Glomerular visceral epithelial cell (primary cell): Measurements from ENCODE around the gene ACTL6B.
"Not testable (repeated sequence)": the region's sequence is repeated elsewhere in the genome, so short reads cannot be mapped to it uniquely, and the experiment has no call there.

Source experiments
- DNase-seq: peaks from one replicate; pipeline ENCODE4 v3.0.0-alpha.2; 2016; ENCODE audit errors: extremely low spot score

Gene ACTL6B

GRCh38 chr7:100655908-100656674 lies at the start of gene ACTL6B:
ACTL6B (minus strand) TSS chr7:100656448; CDS start chr7:100656354, 94 bp downstream.
- DNase-seq = no peak

- DNase-seq = peak; percentile 70
Measured at GRCh38 chr7:100705320-100705752, 49.1 kb upstream of the ACTL6B start.

GRCh38 chr7:100701089-100701488 lies 44.8 kb upstream of the ACTL6B start:
- not testable (repeated sequence) for DNase-seq

GRCh38 chr7:100699018-100699417 lies 42.8 kb upstream of the ACTL6B start:
- no peak for DNase-seq

GRCh38 chr7:100696123-100696521 lies 39.9 kb upstream of the ACTL6B start:
- DNase-seq = no peak

GRCh38 chr7:100694098-100694745 lies 38.0 kb upstream of the ACTL6B start, which contains the start of gene GIGYF1:
GIGYF1 (minus strand) TSS chr7:100694250; CDS start chr7:100688238, 6,012 bp downstream.
- peak; percentile 66 for DNase-seq

GRCh38 chr7:100693312-100694097 lies 37.3 kb upstream of the ACTL6B start:
- no peak for DNase-seq

GRCh38 chr7:100692578-100692961 lies 36.3 kb upstream of the ACTL6B start:
- DNase-seq = no peak

- DNase-seq = peak; percentile 61
Measured at GRCh38 chr7:100691676-100692577, 35.7 kb upstream of the ACTL6B start.

GRCh38 chr7:100689230-100690135 lies 33.2 kb upstream of the ACTL6B start:
- DNase-seq = no peak

GRCh38 chr7:100688326-100688860 lies 32.1 kb upstream of the ACTL6B start:
- no peak for DNase-seq

GRCh38 chr7:100687751-100688300 lies 31.6 kb upstream of the ACTL6B start:
- no peak for DNase-seq

GRCh38 chr7:100687261-100687660 lies 31.0 kb upstream of the ACTL6B start:
- DNase-seq = no peak

GRCh38 chr7:100686822-100687211 lies 30.6 kb upstream of the ACTL6B start:
- no peak for DNase-seq

- no peak for DNase-seq
Measured at GRCh38 chr7:100686201-100686821, 30.1 kb upstream of the ACTL6B start.

GRCh38 chr7:100685631-100686145 lies 29.4 kb upstream of the ACTL6B start:
- no peak for DNase-seq

GRCh38 chr7:100685049-100685605 lies 28.9 kb upstream of the ACTL6B start:
- DNase-seq = no peak

GRCh38 chr7:100684534-100685042 lies 28.3 kb upstream of the ACTL6B start:
- DNase-seq = no peak
